Mammary epithelial cell (primary cell): Measurements from ENCODE around the gene CNKSR3.

ENCODE experiments used
- EZH2 ChIP-seq: IDR thresholded peaks from 2 replicates; pipeline ENCODE4 v1.6.1; 2012; ENCODE audit warnings: low read length, inconsistent platforms, borderline replicate concordance
- TF ChIP-seq, protein P1 (sequence below), 2 donors: IDR thresholded peaks in 1 of 2; conservative IDR thresholded peaks in 1 of 2; 2 replicates each; pipeline ENCODE4 v1.5.1; 2011 to 2012; ENCODE audit warnings: inconsistent platforms in 2 of 2, low read length in 2 of 2, mild to moderate bottlenecking in 2 of 2, control low read depth in 1 of 2, low read depth in 1 of 2; ENCODE audit not compliant: insufficient read depth in 1 of 2; ENCODE audit errors: extremely low read depth in 1 of 2

DNA sequence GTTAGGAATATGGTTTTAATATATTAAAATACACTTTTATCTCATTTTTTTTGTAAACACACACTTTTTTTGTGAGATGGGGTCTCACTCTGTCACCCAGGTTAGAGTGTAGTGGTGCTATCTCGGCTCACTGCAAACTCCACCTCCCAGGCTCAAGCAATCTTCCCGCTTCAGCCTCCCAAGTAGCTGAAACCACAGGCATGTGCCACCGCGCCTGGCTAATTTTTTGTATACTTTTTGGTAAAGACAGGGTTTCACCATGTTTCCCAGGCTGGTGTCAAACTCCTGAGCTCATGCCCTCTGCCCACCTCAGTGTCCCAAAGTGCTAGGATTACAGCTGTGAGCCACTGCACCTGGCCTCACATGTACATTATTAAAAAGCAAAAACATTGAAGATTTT, 164.7 kb downstream of the CNKSR3 start:
- TF ChIP-seq, protein P1, sequence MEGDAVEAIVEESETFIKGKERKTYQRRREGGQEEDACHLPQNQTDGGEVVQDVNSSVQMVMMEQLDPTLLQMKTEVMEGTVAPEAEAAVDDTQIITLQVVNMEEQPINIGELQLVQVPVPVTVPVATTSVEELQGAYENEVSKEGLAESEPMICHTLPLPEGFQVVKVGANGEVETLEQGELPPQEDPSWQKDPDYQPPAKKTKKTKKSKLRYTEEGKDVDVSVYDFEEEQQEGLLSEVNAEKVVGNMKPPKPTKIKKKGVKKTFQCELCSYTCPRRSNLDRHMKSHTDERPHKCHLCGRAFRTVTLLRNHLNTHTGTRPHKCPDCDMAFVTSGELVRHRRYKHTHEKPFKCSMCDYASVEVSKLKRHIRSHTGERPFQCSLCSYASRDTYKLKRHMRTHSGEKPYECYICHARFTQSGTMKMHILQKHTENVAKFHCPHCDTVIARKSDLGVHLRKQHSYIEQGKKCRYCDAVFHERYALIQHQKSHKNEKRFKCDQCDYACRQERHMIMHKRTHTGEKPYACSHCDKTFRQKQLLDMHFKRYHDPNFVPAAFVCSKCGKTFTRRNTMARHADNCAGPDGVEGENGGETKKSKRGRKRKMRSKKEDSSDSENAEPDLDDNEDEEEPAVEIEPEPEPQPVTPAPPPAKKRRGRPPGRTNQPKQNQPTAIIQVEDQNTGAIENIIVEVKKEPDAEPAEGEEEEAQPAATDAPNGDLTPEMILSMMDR (conservative IDR thresholded peaks at IDR 0.05 in 1 of 2, IDR thresholded peaks at IDR 0.05 in 1 of 2; ENCODE audit: extremely low read depth in 1 of 2, insufficient read depth in 1 of 2, low read depth in 1 of 2, low read length in 2 of 2), result no peak
- no peak for TF ChIP-seq EZH2
